ENCODE results near the gene CNTN2.

CNTN2 gene

GRCh38 chr1:205048382-205048781 is 5.4 kb downstream of the CNTN2 start:
- no peak for DNase-seq (ENCODE audit: low spot score)
- in situ Hi-C loops (cut with MboI; ENCODE audit: low sequenced_read_pairs, unreplicated experiment), result no loop called here
- no peak for TF ChIP-seq CTCF (IDR thresholded peaks at IDR 0.05; ENCODE audit: borderline replicate concordance, control extremely low read depth, extremely low read depth, insufficient read depth, missing control alignments)

- no peak for DNase-seq (ENCODE audit: low spot score)
- TF ChIP-seq CTCF (IDR thresholded peaks at IDR 0.05; ENCODE audit: borderline replicate concordance, control extremely low read depth, extremely low read depth, insufficient read depth, missing control alignments), result no peak
- in situ Hi-C loops (cut with MboI; ENCODE audit: low sequenced_read_pairs, unreplicated experiment), result no loop called here
These were observed 6.5 kb downstream of the CNTN2 start for GRCh38 chr1:205049479-205049878.

- no peak for DNase-seq (ENCODE audit: low spot score)
- in situ Hi-C loops (cut with MboI; ENCODE audit: low sequenced_read_pairs, unreplicated experiment), result no loop called here
- TF ChIP-seq CTCF (IDR thresholded peaks at IDR 0.05; ENCODE audit: borderline replicate concordance, control extremely low read depth, extremely low read depth, insufficient read depth, missing control alignments), result no peak
These were observed 9.7 kb downstream of the CNTN2 start for GRCh38 chr1:205052690-205053089.

GRCh38 chr1:205053296-205053695 is 10.3 kb downstream of the CNTN2 start:
- in situ Hi-C loops (cut with MboI; ENCODE audit: low sequenced_read_pairs, unreplicated experiment), result no loop called here
- no peak for TF ChIP-seq CTCF (IDR thresholded peaks at IDR 0.05; ENCODE audit: borderline replicate concordance, control extremely low read depth, extremely low read depth, insufficient read depth, missing control alignments)
- DNase-seq (ENCODE audit: low spot score), result no peak

GRCh38 chr1:205054013-205054412 is 11.0 kb downstream of the CNTN2 start:
- no peak for TF ChIP-seq CTCF (IDR thresholded peaks at IDR 0.05; ENCODE audit: borderline replicate concordance, control extremely low read depth, extremely low read depth, insufficient read depth, missing control alignments)
- no peak for DNase-seq (ENCODE audit: low spot score)
- in situ Hi-C loops (cut with MboI; ENCODE audit: low sequenced_read_pairs, unreplicated experiment), result no loop called here

- no peak for DNase-seq (ENCODE audit: low spot score)
- TF ChIP-seq CTCF (IDR thresholded peaks at IDR 0.05; ENCODE audit: borderline replicate concordance, control extremely low read depth, extremely low read depth, insufficient read depth, missing control alignments), result no peak
- in situ Hi-C loops (cut with MboI; ENCODE audit: low sequenced_read_pairs, unreplicated experiment), result no loop called here
These were observed 13.2 kb downstream of the CNTN2 start for GRCh38 chr1:205056188-205056611.
